ENCODE results near the gene HEATR9.

GRCh38 chr17:35825206-35825605 lies 43.5 kb downstream of the HEATR9 start:
- no peak for TF ChIP-seq CTCF (IDR thresholded peaks at IDR 0.05; ENCODE audit: poor library complexity)
- no peak for TF ChIP-seq EZH2 (IDR thresholded peaks at IDR 0.05; ENCODE audit: borderline replicate concordance)
- no peak for TF ChIP-seq EZH2phosphoT487 (IDR thresholded peaks at IDR 0.05; ENCODE audit: low read depth, severe bottlenecking, unreplicated experiment)

Data from hepatocyte (in vitro differentiated cells).